DMS153 treated with DMSO at 0.1 percent for 48 hours (cell line): ENCODE data around the gene CHAT.

Source experiments
- DNase-seq: peaks from one replicate; lab custom pipeline; 2025; ENCODE audit not compliant: unreplicated experiment; lab: John Stamatoyannopoulos, UW

Gene CHAT

GRCh38 chr10:49627644-49628247 lies 13.9 kb downstream of the CHAT start:
- DNase-seq = no peak

GRCh38 chr10:49628599-49628998 lies 14.8 kb downstream of the CHAT start:
- DNase-seq = no peak

- no peak for DNase-seq
These were observed 15.6 kb downstream of the CHAT start for GRCh38 chr10:49629431-49629881.

GRCh38 chr10:49631975-49632374 lies 18.1 kb downstream of the CHAT start:
- DNase-seq = no peak

GRCh38 chr10:49632406-49633317 lies 18.8 kb downstream of the CHAT start:
- DNase-seq = no peak

GRCh38 chr10:49633327-49634068 lies 19.7 kb downstream of the CHAT start:
- no peak for DNase-seq

GRCh38 chr10:49634069-49634660 lies 20.3 kb downstream of the CHAT start:
- DNase-seq = no peak

- no peak for DNase-seq
These were observed 28.5 kb downstream of the CHAT start for GRCh38 chr10:49642311-49642710.

GRCh38 chr10:49643241-49644034 lies 29.6 kb downstream of the CHAT start:
- DNase-seq = no peak

GRCh38 chr10:49644035-49644646 lies 30.3 kb downstream of the CHAT start:
- no peak for DNase-seq

GRCh38 chr10:49645417-49645816 lies 31.6 kb downstream of the CHAT start:
- DNase-seq = no peak

GRCh38 chr10:49645871-49646870 lies 32.3 kb downstream of the CHAT start:
- DNase-seq = no peak

- no peak for DNase-seq
These were observed 33.7 kb downstream of the CHAT start for GRCh38 chr10:49647554-49647953.

GRCh38 chr10:49647985-49648795 lies 34.4 kb downstream of the CHAT start:
- DNase-seq = no peak

GRCh38 chr10:49649294-49649693 lies 35.5 kb downstream of the CHAT start:
- DNase-seq = no peak

- no peak for DNase-seq
These were observed 36.3 kb downstream of the CHAT start for GRCh38 chr10:49649936-49650723.

- DNase-seq = no peak
These were observed 36.8 kb downstream of the CHAT start for GRCh38 chr10:49650724-49651034.
